DND-41 (cell line): ENCODE data around the gene EPS8L3.

Experiments used
- EZH2 ChIP-seq: IDR thresholded peaks from 3 replicates; pipeline ENCODE4 v1.6.1; 2012; ENCODE audit warnings: borderline replicate concordance, low read depth, mild to moderate bottlenecking, moderate library complexity, low read length, inconsistent platforms; ENCODE audit not compliant: severe bottlenecking
- TF ChIP-seq, protein P1 (sequence below): IDR thresholded peaks from 2 replicates; pipeline ENCODE4 v1.5.1; 2012; ENCODE audit warnings: borderline replicate concordance, low read length, moderate library complexity, mild to moderate bottlenecking; ENCODE audit not compliant: poor library complexity, severe bottlenecking; ENCODE audit errors: extremely low read depth

DNA sequence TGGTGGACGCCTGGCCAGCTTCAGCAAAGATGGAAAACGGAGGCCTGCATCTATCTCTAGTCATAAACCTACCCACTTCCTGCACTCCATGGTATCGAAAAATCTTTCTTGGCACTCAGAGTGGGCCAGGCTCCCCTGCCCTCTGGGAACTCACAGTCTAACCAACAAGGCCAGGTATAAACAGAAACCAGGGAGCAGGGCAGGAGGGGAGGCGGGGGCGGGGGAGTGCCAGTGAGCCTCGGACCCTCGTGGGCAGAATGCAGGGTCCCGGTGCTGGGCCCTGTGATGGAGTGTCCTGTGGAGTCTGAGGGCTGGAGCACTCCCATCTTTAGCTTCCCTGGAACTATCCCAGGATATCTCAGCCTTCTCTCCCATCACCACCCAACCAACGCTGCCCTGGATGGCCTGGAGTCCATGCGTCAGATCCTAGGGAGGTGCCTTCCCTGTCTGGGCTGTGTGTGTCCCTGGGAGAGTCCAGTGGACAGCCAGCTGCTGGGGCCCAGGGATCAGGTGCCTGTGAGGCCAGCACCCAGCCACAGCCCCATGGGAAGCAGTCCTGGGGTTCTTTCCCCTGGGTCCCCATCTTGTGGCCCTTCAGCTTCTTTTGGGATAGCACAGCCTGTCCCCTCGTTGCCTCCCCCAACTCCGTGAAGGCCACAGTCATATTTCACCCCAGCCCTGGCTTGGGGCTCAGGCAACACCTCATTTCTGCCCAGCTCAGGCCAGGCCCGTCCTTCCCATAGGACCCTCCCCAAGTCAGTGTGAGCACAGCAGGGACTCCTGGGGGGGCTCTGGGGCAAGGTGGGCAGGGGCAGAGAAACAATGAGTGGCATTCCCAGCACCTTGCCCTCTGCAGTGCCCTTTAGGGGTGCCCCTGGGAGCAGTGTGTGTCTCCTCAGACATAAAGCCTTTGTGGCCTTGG is 1.1 kb upstream of the EPS8L3 start:
- TF ChIP-seq, protein P1, sequence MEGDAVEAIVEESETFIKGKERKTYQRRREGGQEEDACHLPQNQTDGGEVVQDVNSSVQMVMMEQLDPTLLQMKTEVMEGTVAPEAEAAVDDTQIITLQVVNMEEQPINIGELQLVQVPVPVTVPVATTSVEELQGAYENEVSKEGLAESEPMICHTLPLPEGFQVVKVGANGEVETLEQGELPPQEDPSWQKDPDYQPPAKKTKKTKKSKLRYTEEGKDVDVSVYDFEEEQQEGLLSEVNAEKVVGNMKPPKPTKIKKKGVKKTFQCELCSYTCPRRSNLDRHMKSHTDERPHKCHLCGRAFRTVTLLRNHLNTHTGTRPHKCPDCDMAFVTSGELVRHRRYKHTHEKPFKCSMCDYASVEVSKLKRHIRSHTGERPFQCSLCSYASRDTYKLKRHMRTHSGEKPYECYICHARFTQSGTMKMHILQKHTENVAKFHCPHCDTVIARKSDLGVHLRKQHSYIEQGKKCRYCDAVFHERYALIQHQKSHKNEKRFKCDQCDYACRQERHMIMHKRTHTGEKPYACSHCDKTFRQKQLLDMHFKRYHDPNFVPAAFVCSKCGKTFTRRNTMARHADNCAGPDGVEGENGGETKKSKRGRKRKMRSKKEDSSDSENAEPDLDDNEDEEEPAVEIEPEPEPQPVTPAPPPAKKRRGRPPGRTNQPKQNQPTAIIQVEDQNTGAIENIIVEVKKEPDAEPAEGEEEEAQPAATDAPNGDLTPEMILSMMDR: no peak
- no peak for TF ChIP-seq EZH2
